Mesendoderm (in vitro differentiated cells): ENCODE data around the gene ADH4.
"Not testable (repeated sequence)": the region's sequence is repeated elsewhere in the genome, so short reads cannot be mapped to it uniquely, and the experiment has no call there.

ENCODE experiments used
- DNase-seq: peaks from one replicate; pipeline ENCODE4 v3.0.0; 2013
- H2AK5ac ChIP-seq: 2 replicates; pipeline ENCODE4 v1.6.1; 2013; ENCODE audit warnings: low read length, inconsistent platforms
- H2BK120ac ChIP-seq: 2 replicates; pipeline ENCODE4 v1.6.1; 2013; ENCODE audit warnings: low read depth, mild to moderate bottlenecking, low read length, moderate library complexity, mixed read lengths
- H2BK15ac ChIP-seq: replicated peaks from 2 replicates; pipeline ENCODE4 v1.6.1; 2013; ENCODE audit warnings: low read depth, mild to moderate bottlenecking, moderate library complexity
- H2BK5ac ChIP-seq: 2 replicates; pipeline ENCODE4 v1.6.1; 2013; ENCODE audit warnings: low read length, inconsistent platforms
- H3K18ac ChIP-seq: 2 replicates; pipeline ENCODE4 v1.6.1; 2013; ENCODE audit warnings: mild to moderate bottlenecking, low read length, mixed read lengths
- H3K23ac ChIP-seq: one replicate; pipeline ENCODE4 v1.6.1; 2013; ENCODE audit warnings: low read length
- H3K27ac ChIP-seq: 2 replicates; pipeline ENCODE4 v1.5.1; 2013; ENCODE audit warnings: low read depth, mild to moderate bottlenecking, inconsistent platforms, low read length, moderate library complexity
- H3K27me3 ChIP-seq: 2 replicates; pipeline ENCODE4 v1.6.1; 2013; ENCODE audit warnings: low read length, control low read depth, mild to moderate bottlenecking, inconsistent platforms; ENCODE audit not compliant: insufficient read depth, poor library complexity
- H3K36me3 ChIP-seq: 2 replicates; pipeline ENCODE4 v1.6.1; 2013; ENCODE audit warnings: low read length, inconsistent platforms; ENCODE audit not compliant: control insufficient read depth, insufficient read depth
- H3K4ac ChIP-seq: one replicate; pipeline ENCODE4 v1.6.1; 2013; ENCODE audit warnings: low read depth, mild to moderate bottlenecking, low read length, moderate library complexity
- H3K4me1 ChIP-seq: 2 replicates; pipeline ENCODE4 v1.6.1; 2013; ENCODE audit warnings: low read depth, low read length, inconsistent platforms; ENCODE audit not compliant: control insufficient read depth
- H3K4me2 ChIP-seq: 2 replicates; pipeline ENCODE4 v1.6.1; 2013; ENCODE audit warnings: low read length
- H3K4me3 ChIP-seq: 2 replicates; pipeline ENCODE4 v1.5.1; 2013; ENCODE audit warnings: mild to moderate bottlenecking, low read length
- H3K56ac ChIP-seq: one replicate; pipeline ENCODE4 v1.6.1; 2013; ENCODE audit warnings: low read length
- H3K79me1 ChIP-seq: 2 replicates; pipeline ENCODE4 v1.6.1; 2013; ENCODE audit warnings: low read length, inconsistent platforms
- H3K79me2 ChIP-seq: 2 replicates; pipeline ENCODE4 v1.6.1; 2013; ENCODE audit warnings: mild to moderate bottlenecking, low read length; ENCODE audit not compliant: control insufficient read depth, insufficient read depth
- H3K9ac ChIP-seq: 2 replicates; pipeline ENCODE4 v1.6.1; 2013; ENCODE audit warnings: low read length, inconsistent platforms
- H4K5ac ChIP-seq: one replicate; pipeline ENCODE4 v1.6.1; 2013; ENCODE audit warnings: low read length
- H4K8ac ChIP-seq: one replicate; pipeline ENCODE4 v1.6.1; 2013; ENCODE audit warnings: low read depth, mild to moderate bottlenecking, control low read depth, low read length, moderate library complexity
- WGBS: extraction: QIAGEN DNeasy Blood & Tissue Kit; methylation state at CpG from one replicate; pipeline ENCODE4 v1.1.7; 2013; ENCODE audit warnings: low lambda C conversion rate, missing lambda C conversion rate; ENCODE audit not compliant: insufficient coverage; ENCODE audit errors: extremely low coverage; 5-methylcytosine and 5-hydroxymethylcytosine counted together

Gene ADH4

GRCh38 chr4:99099311-99099710, 44.8 kb downstream of the ADH4 start:
- Histone ChIP-seq H3K56ac (no peak overlapping the region), H3K4me1 (no peaks in the 10 kb centered on the region), H2AK5ac (no peak overlapping the region), H3K27me3 (no peaks in the 10 kb centered on the region), H4K8ac (no peak overlapping the region), H3K79me1 (no peaks in the 10 kb centered on the region), H3K4me3 (no peak overlapping the region), H3K4me2 (no peak overlapping the region), H3K4ac (no peak overlapping the region), H2BK5ac (no peak overlapping the region), H3K79me2 (no peaks in the 10 kb centered on the region), H3K18ac (no peak overlapping the region), H2BK15ac (no peak overlapping the region), H4K5ac (no peak overlapping the region), H3K9ac (no peak overlapping the region), H2BK120ac (no peak overlapping the region), H3K36me3 (no peaks in the 10 kb centered on the region), H3K23ac (no peak overlapping the region), H3K27ac (no peak overlapping the region)
- no peak for DNase-seq
- WGBS, result no CpG with 5 or more reads among the region's 12 CpGs

DNA sequence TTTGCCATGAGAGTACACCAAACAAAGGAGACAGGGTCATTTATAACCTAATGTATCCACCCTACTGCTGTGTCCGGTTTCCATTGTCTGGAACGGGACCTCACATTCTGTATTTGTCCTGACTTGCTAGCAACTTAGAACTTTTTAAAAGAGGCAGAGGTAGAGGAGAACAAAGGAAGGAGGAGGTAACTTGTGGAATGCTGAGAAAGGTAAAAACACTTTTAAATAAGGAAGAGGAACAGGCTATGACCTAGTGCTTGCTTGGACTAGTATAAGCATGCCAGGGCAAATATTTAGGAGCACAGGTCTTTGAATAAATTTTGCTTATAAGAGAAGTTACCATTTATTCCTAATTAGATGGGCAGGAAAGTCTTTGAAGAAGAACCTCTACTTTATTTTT, 52.3 kb downstream of the ADH4 start:
- H3K23ac ChIP-seq, H3K4me3 ChIP-seq, H3K4ac ChIP-seq, H2AK5ac ChIP-seq, H2BK15ac ChIP-seq, H3K4me2 ChIP-seq, H4K5ac ChIP-seq, H3K36me3 ChIP-seq, H3K4me1 ChIP-seq, H2BK120ac ChIP-seq, H2BK5ac ChIP-seq, H3K9ac ChIP-seq, H3K27me3 ChIP-seq, H3K27ac ChIP-seq, H4K8ac ChIP-seq, H3K18ac ChIP-seq, H3K79me1 ChIP-seq, DNase-seq: not testable (repeated sequence)
- Histone ChIP-seq H3K56ac (peak overlapping the region; percentile 34), H3K79me2 (peaks cover 22% of the 10 kb centered on the region)
- no CpG with 5 or more reads among the region's 2 CpGs for WGBS

GRCh38 chr4:99091216-99091575, 52.9 kb downstream of the ADH4 start:
- Histone ChIP-seq H3K27me3 (no peaks in the 10 kb centered on the region), H3K18ac (no peak overlapping the region), H3K9ac (peak overlapping the region; percentile 4), H3K56ac (no peak overlapping the region), H2AK5ac (no peak overlapping the region), H3K4me3 (no peak overlapping the region), H2BK15ac (no peak overlapping the region), H3K4ac (no peak overlapping the region), H3K36me3 (no peaks in the 10 kb centered on the region), H4K8ac (no peak overlapping the region), H3K27ac (peak overlapping the region; percentile 8), H3K79me2 (peaks cover 26% of the 10 kb centered on the region), H2BK120ac (no peak overlapping the region), H3K79me1 (peaks cover 2% of the 10 kb centered on the region), H4K5ac (no peak overlapping the region), H3K4me1 (peaks cover 2% of the 10 kb centered on the region), H2BK5ac (no peak overlapping the region), H3K4me2 (no peak overlapping the region), H3K23ac (no peak overlapping the region)
- no peak for DNase-seq
- WGBS, result no CpG with 5 or more reads among the region's 2 CpGs

DNA sequence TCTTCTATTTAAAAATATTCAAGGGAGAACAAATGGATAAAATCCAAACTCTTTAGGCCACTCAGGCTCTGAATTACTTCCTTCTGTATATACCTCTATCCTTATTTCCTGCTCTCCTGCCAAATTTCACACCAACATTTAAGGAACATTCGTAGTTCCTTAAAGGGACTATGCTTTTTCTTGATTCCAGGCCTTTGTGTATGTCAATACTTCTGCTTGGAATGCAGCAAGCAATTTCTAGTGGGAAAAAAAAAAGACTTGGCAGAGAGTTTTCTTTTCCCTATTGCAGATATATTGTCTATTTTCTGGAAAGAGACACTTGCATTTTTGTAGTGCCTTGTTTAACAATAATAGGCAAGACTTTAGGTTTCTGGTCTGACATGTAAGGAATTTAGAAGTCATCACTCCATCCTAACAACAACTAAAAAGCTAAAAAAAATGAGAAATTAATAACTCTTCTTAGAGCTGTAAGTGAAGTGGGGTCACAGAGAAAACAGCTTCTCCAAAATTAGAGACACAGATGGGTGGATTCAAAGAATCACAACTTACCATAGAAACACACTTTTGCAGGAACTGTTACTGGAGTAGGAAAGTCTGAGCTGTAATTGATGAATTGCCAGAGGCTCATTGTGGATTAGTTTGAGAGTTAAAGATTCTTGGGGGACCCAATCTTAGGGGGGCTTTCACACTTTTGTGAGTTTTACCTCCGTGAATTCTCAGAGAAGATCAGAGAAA, 53.4 kb downstream of the ADH4 start:
- H3K18ac ChIP-seq, result no peak overlapping the region
- H3K27ac ChIP-seq, result peak overlapping the region; percentile 8
- no peaks in the 10 kb centered on the region for H3K36me3 ChIP-seq
- peaks cover 28% of the 10 kb centered on the region for H3K79me2 ChIP-seq
- peak overlapping the region; percentile 45 for H2BK120ac ChIP-seq
- H4K5ac ChIP-seq, result no peak overlapping the region
- no peak overlapping the region for H4K8ac ChIP-seq
- no peak overlapping the region for H3K4ac ChIP-seq
- H3K27me3 ChIP-seq, result no peaks in the 10 kb centered on the region
- H3K56ac ChIP-seq, result no peak overlapping the region
- no CpG with 5 or more reads among the region's 2 CpGs for WGBS
- H2BK15ac ChIP-seq, result peak overlapping the region; percentile 57
- H3K4me1 ChIP-seq, result peaks cover 2% of the 10 kb centered on the region
- H2AK5ac ChIP-seq, result no peak overlapping the region
- H3K9ac ChIP-seq, result peak overlapping the region; percentile 4
- H3K4me2 ChIP-seq, result no peak overlapping the region
- DNase-seq, result no peak
- no peak overlapping the region for H3K23ac ChIP-seq
- no peak overlapping the region for H2BK5ac ChIP-seq
- H3K79me1 ChIP-seq, result peaks cover 2% of the 10 kb centered on the region
- no peak overlapping the region for H3K4me3 ChIP-seq

DNA sequence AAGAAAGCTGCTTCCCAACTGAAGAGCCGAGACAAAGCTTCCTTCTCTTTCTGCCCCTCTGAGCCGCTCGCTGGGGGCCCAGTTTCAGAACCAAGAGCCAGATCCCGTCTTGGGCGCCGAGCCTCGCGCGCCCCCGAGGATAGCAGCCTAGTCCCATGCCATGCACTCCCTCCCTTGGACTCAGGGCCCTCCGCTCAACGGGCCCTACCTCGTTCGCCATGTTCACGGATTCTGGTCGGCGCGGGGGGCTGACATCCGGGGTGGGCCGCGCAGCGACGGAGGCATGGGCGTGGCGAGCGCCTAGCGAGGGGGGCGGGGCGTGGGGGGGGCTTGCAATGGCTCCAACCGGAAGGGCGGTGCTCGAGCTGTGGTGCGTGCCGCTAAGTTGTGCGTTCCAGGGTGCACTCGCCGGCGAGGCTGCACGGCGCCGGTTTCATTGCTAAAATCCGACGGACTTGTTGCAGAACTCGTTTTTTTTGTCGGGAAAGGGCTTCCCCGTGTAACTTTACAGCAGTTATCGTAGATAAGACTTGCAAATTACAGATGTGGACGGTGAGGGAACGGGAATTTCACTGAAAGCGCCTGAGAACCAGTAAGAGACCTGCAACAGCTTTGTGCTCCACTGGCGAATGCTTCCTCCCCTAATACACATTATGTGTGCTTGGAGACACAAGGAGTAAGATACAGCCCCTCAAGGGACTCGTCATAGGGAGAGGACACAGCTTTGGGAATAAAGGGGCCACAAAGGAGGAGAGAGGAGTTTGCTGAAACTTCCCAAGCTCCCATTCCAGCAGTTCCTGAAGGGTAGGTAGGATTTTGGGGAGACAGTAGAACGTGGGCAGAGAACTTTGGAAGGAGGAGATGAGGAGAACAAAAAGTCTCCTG, 55.4 kb downstream of the ADH4 start, which contains the start of gene ADH5:
TSS of gene ADH5 (minus strand) at position 308 of the 885 bp plus-strand sequence. CDS start at position 220, 88 bp downstream.
- peak within 1 kb of the TSS; percentile 95 for H3K9ac ChIP-seq
- peaks cover 4% of the 10 kb centered on the region for H3K36me3 ChIP-seq
- H4K5ac ChIP-seq, result peak within 1 kb of the TSS; percentile 54
- H3K18ac ChIP-seq, result peak within 1 kb of the TSS; percentile 83
- H2BK5ac ChIP-seq, result peak within 1 kb of the TSS; percentile 75
- no peak within 1 kb of the TSS for H2AK5ac ChIP-seq
- H2BK15ac ChIP-seq, result no peak within 1 kb of the TSS
- H3K56ac ChIP-seq, result peak within 1 kb of the TSS; percentile 98
- H3K27ac ChIP-seq, result peak within 1 kb of the TSS; percentile 73
- peak within 1 kb of the TSS; percentile 65 for H3K4ac ChIP-seq
- no peak within 1 kb of the TSS for H4K8ac ChIP-seq
- peak within 1 kb of the TSS; percentile 84 for H3K4me3 ChIP-seq
- H2BK120ac ChIP-seq, result peak within 1 kb of the TSS; percentile 0
- H3K23ac ChIP-seq, result peak within 1 kb of the TSS; percentile 35
- DNase-seq, result peak; percentile 90
- peaks cover 9% of the 10 kb centered on the region for H3K79me1 ChIP-seq
- peaks cover 36% of the 10 kb centered on the region for H3K79me2 ChIP-seq
- peak within 1 kb of the TSS; percentile 85 for H3K4me2 ChIP-seq
- no CpG with 5 or more reads among the region's 53 CpGs for WGBS
- H3K4me1 ChIP-seq, result peaks cover 4% of the 10 kb centered on the region
- no peaks in the 10 kb centered on the region for H3K27me3 ChIP-seq
